ENCODE measurements around the gene GAREM1. TPM values are rescaled to one million over a fixed set of nuclear protein-coding genes. Genes with fewer than 3 reads are reported as not detected.
A peak's percentile ranks its signal among the peaks of the same experiment; 100 is the strongest.

Gene GAREM1
- total RNA-seq, 4 donors from 2014 or later, result 42.9 to 70.8 (median 52.6) TPM

GRCh38 chr18:32378705-32379104 is 92.0 kb downstream of the GAREM1 start:
- Histone ChIP-seq H3K4me3 (no peak overlapping the region), H3K27me3 (no peaks in the 10 kb centered on the region), H3K36me3 (no peaks in the 10 kb centered on the region), H3K4me1 (peaks cover 29% of the 10 kb centered on the region), H3K27ac (peak overlapping the region; percentile 7), H3K9me3 (no peaks in the 10 kb centered on the region)
- no peak for DNase-seq (ENCODE audit: low spot score in 2 of 2)
- WGBS, result 86% methylated on average over 4 of the region's 4 CpGs
- TF ChIP-seq EP300 (IDR thresholded peaks at IDR 0.05), result no peak
- TF ChIP-seq CTCF (IDR thresholded peaks at IDR 0.05), result no peak
- TF ChIP-seq POLR2A (IDR thresholded peaks at IDR 0.05), result no peak
- no peak for TF ChIP-seq POLR2AphosphoS5 (IDR thresholded peaks at IDR 0.05)

GRCh38 chr18:32373995-32374394 is 96.7 kb downstream of the GAREM1 start:
- H3K27ac ChIP-seq, result peak overlapping the region; percentile 90
- TF ChIP-seq CTCF (IDR thresholded peaks at IDR 0.05), result no peak
- no peak for TF ChIP-seq POLR2AphosphoS5 (IDR thresholded peaks at IDR 0.05)
- TF ChIP-seq POLR2A (IDR thresholded peaks at IDR 0.05), result no peak
- no peak for TF ChIP-seq EP300 (IDR thresholded peaks at IDR 0.05)
- no peak overlapping the region for H3K4me3 ChIP-seq
- no peaks in the 10 kb centered on the region for H3K27me3 ChIP-seq
- no peaks in the 10 kb centered on the region for H3K36me3 ChIP-seq
- 31% methylated on average over 3 of the region's 3 CpGs for WGBS
- H3K9me3 ChIP-seq, result no peaks in the 10 kb centered on the region
- DNase-seq (ENCODE audit: low spot score in 2 of 2), result no peak
- peaks cover 35% of the 10 kb centered on the region for H3K4me1 ChIP-seq

GRCh38 chr18:32373505-32373904 is 97.2 kb downstream of the GAREM1 start:
- Histone ChIP-seq H3K27ac (peak overlapping the region; percentile 90), H3K4me1 (peaks cover 40% of the 10 kb centered on the region), H3K4me3 (no peak overlapping the region), H3K9me3 (no peaks in the 10 kb centered on the region), H3K27me3 (no peaks in the 10 kb centered on the region), H3K36me3 (no peaks in the 10 kb centered on the region)
- DNase-seq (ENCODE audit: low spot score in 2 of 2), result no peak
- TF ChIP-seq CTCF (IDR thresholded peaks at IDR 0.05) (no peak), EP300 (IDR thresholded peaks at IDR 0.05) (no peak), POLR2AphosphoS5 (IDR thresholded peaks at IDR 0.05) (no peak), POLR2A (IDR thresholded peaks at IDR 0.05) (no peak)
- 97% methylated on average over 4 of the region's 4 CpGs for WGBS

GRCh38 chr18:32372381-32373061 is 98.2 kb downstream of the GAREM1 start:
- WGBS, result 54% methylated on average over 3 of the region's 3 CpGs
- DNase-seq (ENCODE audit: low spot score in 2 of 2), result no peak
- Histone ChIP-seq H3K9me3 (no peaks in the 10 kb centered on the region), H3K4me1 (peaks cover 46% of the 10 kb centered on the region), H3K4me3 (no peak overlapping the region), H3K27me3 (no peaks in the 10 kb centered on the region), H3K27ac (peak overlapping the region; percentile 90), H3K36me3 (no peaks in the 10 kb centered on the region)
- peak; percentile 74 to 97 (median 93) for TF ChIP-seq POLR2AphosphoS5 (IDR thresholded peaks at IDR 0.05)
- no peak for TF ChIP-seq EP300 (IDR thresholded peaks at IDR 0.05)

- Histone ChIP-seq H3K9me3 (no peaks in the 10 kb centered on the region), H3K36me3 (no peaks in the 10 kb centered on the region), H3K27me3 (no peaks in the 10 kb centered on the region), H3K4me3 (no peak overlapping the region), H3K4me1 (peaks cover 46% of the 10 kb centered on the region), H3K27ac (peak overlapping the region; percentile 90)
- WGBS, result 19% methylated on average over 2 of the region's 2 CpGs
- no peak for TF ChIP-seq EP300 (IDR thresholded peaks at IDR 0.05)
- no peak for TF ChIP-seq POLR2A (IDR thresholded peaks at IDR 0.05)
- TF ChIP-seq POLR2AphosphoS5 (IDR thresholded peaks at IDR 0.05), result no peak
- no peak for TF ChIP-seq CTCF (IDR thresholded peaks at IDR 0.05)
- DNase-seq (ENCODE audit: low spot score in 2 of 2), result no peak
Measured at GRCh38 chr18:32372047-32372380, 98.7 kb downstream of the GAREM1 start.

- no peak for TF ChIP-seq CTCF (IDR thresholded peaks at IDR 0.05)
- TF ChIP-seq POLR2AphosphoS5 (IDR thresholded peaks at IDR 0.05), result no peak
- no peak for TF ChIP-seq EP300 (IDR thresholded peaks at IDR 0.05)
- no peak for TF ChIP-seq POLR2A (IDR thresholded peaks at IDR 0.05)
- Histone ChIP-seq H3K4me1 (peaks cover 47% of the 10 kb centered on the region), H3K4me3 (no peak overlapping the region), H3K9me3 (no peaks in the 10 kb centered on the region), H3K27me3 (no peaks in the 10 kb centered on the region), H3K27ac (peak overlapping the region; percentile 90), H3K36me3 (no peaks in the 10 kb centered on the region)
- 62% methylated on average over 2 of the region's 2 CpGs for WGBS
- DNase-seq (ENCODE audit: low spot score in 2 of 2), result no peak
Measured at GRCh38 chr18:32371384-32371783, 99.3 kb downstream of the GAREM1 start.
